H9 (cell line): ENCODE measurements around the gene HMGCS1. TPM values are rescaled to one million over a fixed set of nuclear protein-coding genes. Genes with fewer than 3 reads are reported as not detected.

Experiments
- DNase-seq: peaks from one replicate; pipeline ENCODE4 v3.0.0-alpha.2; 2017
- H2AFZ ChIP-seq: one replicate; pipeline ENCODE4 v1.6.1; 2013; ENCODE audit warnings: mild to moderate bottlenecking, low read length, control low read depth, moderate library complexity
- H2AK5ac ChIP-seq: 2 replicates; pipeline ENCODE4 v1.6.1; 2013; ENCODE audit warnings: low read length, control low read depth, mixed read lengths; ENCODE audit not compliant: insufficient read length
- H2BK120ac ChIP-seq: one replicate; pipeline ENCODE4 v1.6.1; 2013; ENCODE audit warnings: low read depth, mild to moderate bottlenecking, low read length, control low read depth, inconsistent platforms; ENCODE audit not compliant: poor library complexity, severe bottlenecking
- H2BK12ac ChIP-seq: 2 replicates; pipeline ENCODE4 v1.6.1; 2013; ENCODE audit warnings: low read length, control low read depth, mixed read lengths, low read depth; ENCODE audit not compliant: insufficient read length
- H2BK15ac ChIP-seq: 2 replicates; pipeline ENCODE4 v1.6.1; 2013; ENCODE audit warnings: low read depth, low read length, control low read depth
- H2BK20ac ChIP-seq: one replicate; pipeline ENCODE4 v1.6.1; 2013; ENCODE audit warnings: low read depth, mild to moderate bottlenecking, low read length, control low read depth, inconsistent platforms; ENCODE audit not compliant: poor library complexity, severe bottlenecking
- H2BK5ac ChIP-seq: 2 replicates; pipeline ENCODE4 v1.6.1; 2013; ENCODE audit warnings: low read length, control low read depth, mixed read lengths; ENCODE audit not compliant: insufficient read length
- H3K14ac ChIP-seq: 2 replicates; pipeline ENCODE4 v1.6.1; 2013; ENCODE audit warnings: low read length, control low read depth; ENCODE audit not compliant: insufficient read depth
- H3K18ac ChIP-seq: 2 replicates; pipeline ENCODE4 v1.6.1; 2013; ENCODE audit warnings: low read depth, mild to moderate bottlenecking, mixed read lengths, low read length, control low read depth; ENCODE audit not compliant: insufficient read length
- H3K23ac ChIP-seq: 2 replicates; pipeline ENCODE4 v1.6.1; 2013; ENCODE audit warnings: low read length, control low read depth, mixed read lengths, low read depth; ENCODE audit not compliant: insufficient read length
- H3K23me2 ChIP-seq: 2 replicates; pipeline ENCODE4 v1.6.1; 2013; ENCODE audit warnings: low read depth, mild to moderate bottlenecking, mixed read lengths, low read length, control low read depth; ENCODE audit not compliant: insufficient read length, poor library complexity, severe bottlenecking
- H3K27ac ChIP-seq: 2 replicates; pipeline ENCODE4 v1.5.1; 2013; ENCODE audit warnings: low read length, control low read depth, mixed read lengths, low read depth; ENCODE audit not compliant: insufficient read length
- H3K27me3 ChIP-seq: 2 replicates; pipeline ENCODE4 v1.6.1; 2013; ENCODE audit warnings: low read length, control low read depth, inconsistent platforms; ENCODE audit not compliant: insufficient read depth
- H3K4ac ChIP-seq: 2 replicates; pipeline ENCODE4 v1.6.1; 2013; ENCODE audit warnings: low read depth, mild to moderate bottlenecking, control low read depth, inconsistent platforms, low read length, moderate library complexity
- H3K4me1 ChIP-seq: 2 replicates; pipeline ENCODE4 v1.6.1; 2013; ENCODE audit warnings: low read length, control low read depth, inconsistent platforms; ENCODE audit not compliant: insufficient read depth
- H3K4me2 ChIP-seq: 2 replicates; pipeline ENCODE4 v1.6.1; 2013; ENCODE audit warnings: low read length, control low read depth, mixed read lengths; ENCODE audit not compliant: insufficient read length, insufficient read depth
- H3K56ac ChIP-seq: 2 replicates; pipeline ENCODE4 v1.6.1; 2013; ENCODE audit warnings: low read depth, mild to moderate bottlenecking, mixed read lengths, low read length, control low read depth; ENCODE audit not compliant: insufficient read length
- H3K79me1 ChIP-seq: 2 replicates; pipeline ENCODE4 v1.6.1; 2013; ENCODE audit warnings: low read depth, mild to moderate bottlenecking, moderate library complexity, low read length, control low read depth, inconsistent platforms; ENCODE audit not compliant: insufficient read depth, poor library complexity, severe bottlenecking
- H3K79me2 ChIP-seq: 2 replicates; pipeline ENCODE4 v1.6.1; 2013; ENCODE audit warnings: low read length, control low read depth, inconsistent platforms; ENCODE audit not compliant: insufficient read depth
- H3K9ac ChIP-seq: 2 replicates; pipeline ENCODE4 v1.6.1; 2013; ENCODE audit warnings: low read length, control low read depth, mixed read lengths; ENCODE audit not compliant: insufficient read length; ENCODE audit errors: extremely low read depth
- H3K9me3 ChIP-seq: one replicate; pipeline ENCODE4 v1.6.1; 2013; ENCODE audit warnings: low read depth, low read length, inconsistent platforms; ENCODE audit not compliant: control insufficient read depth
- H3T11ph ChIP-seq: one replicate; pipeline ENCODE4 v1.6.1; 2013; ENCODE audit warnings: mild to moderate bottlenecking, low read length, control low read depth, inconsistent platforms
- H4K20me1 ChIP-seq: one replicate; pipeline ENCODE4 v1.6.1; 2013; ENCODE audit not compliant: control insufficient read depth, insufficient read length, insufficient read depth
- H4K5ac ChIP-seq: 2 replicates; pipeline ENCODE4 v1.6.1; 2013; ENCODE audit warnings: low read depth, mild to moderate bottlenecking, mixed read lengths, low read length, control low read depth; ENCODE audit not compliant: insufficient read length
- H4K8ac ChIP-seq: replicated peaks from 2 replicates; pipeline ENCODE4 v1.6.1; 2013; ENCODE audit warnings: low read length, control low read depth, mixed read lengths, low read depth; ENCODE audit not compliant: insufficient read length
- H4K91ac ChIP-seq: 2 replicates; pipeline ENCODE4 v1.6.1; 2013; ENCODE audit warnings: low read depth, mild to moderate bottlenecking, moderate library complexity, mixed read lengths, low read length, control low read depth; ENCODE audit not compliant: insufficient read length
- H3K27ac Mint-ChIP-seq, 3 experiments: 2 replicates in 2 of 3; 3 replicates in 1 of 3; pipeline ENCODE4 v1.8.0; 2020 to 2021; ENCODE audit warnings: mixed read lengths in 3 of 3, mild to moderate bottlenecking in 1 of 3, moderate library complexity in 1 of 3
- H3K27me3 Mint-ChIP-seq: 2 replicates; pipeline ENCODE4 v1.8.0; 2021; ENCODE audit warnings: low read depth, mild to moderate bottlenecking, moderate library complexity, mixed read lengths
- H3K36me3 Mint-ChIP-seq, 3 experiments: 2 replicates in 2 of 3; 3 replicates in 1 of 3; pipeline ENCODE4 v1.8.0; 2020 to 2021; ENCODE audit warnings: low read depth in 3 of 3, mixed read lengths in 3 of 3; ENCODE audit not compliant: insufficient read depth in 1 of 3
- H3K4me1 Mint-ChIP-seq, 2 experiments: 2 replicates each; pipeline ENCODE4 v1.8.0; 2020; ENCODE audit warnings: mixed read lengths in 2 of 2
- H3K4me3 Mint-ChIP-seq, 2 experiments: 2 replicates in 1 of 2; 3 replicates in 1 of 2; pipeline ENCODE4 v1.8.0; 2020 to 2021; ENCODE audit warnings: mild to moderate bottlenecking in 2 of 2, mixed read lengths in 2 of 2, moderate library complexity in 1 of 2
- H3K9me3 Mint-ChIP-seq, 2 experiments: 2 replicates in 1 of 2; 3 replicates in 1 of 2; pipeline ENCODE4 v1.8.0; 2020; ENCODE audit warnings: mild to moderate bottlenecking in 2 of 2, mixed read lengths in 2 of 2, moderate library complexity in 1 of 2
- CTCF ChIP-seq: fragments of 200-600 bp; sonication (generic); conservative IDR thresholded peaks from 3 replicates; pipeline ENCODE4 v1.8.0; 2021; ENCODE audit warnings: antibody characterized with exemption, mild to moderate bottlenecking
- WGBS: extraction: QIAGEN DNeasy Blood & Tissue Kit; methylation state at CpG from one replicate; pipeline ENCODE4 v1.1.7; 2013; ENCODE audit warnings: missing lambda C conversion rate, low lambda C conversion rate, mixed read lengths; ENCODE audit not compliant: insufficient read length; ENCODE audit errors: extremely low coverage; 5-methylcytosine and 5-hydroxymethylcytosine counted together
- total RNA-seq: library from RNA; stranded (reverse); gene quantifications from 2 replicates; pipeline ENCODE4 v1.2.1, GENCODE V29; 2021

HMGCS1 gene
- total RNA-seq, 1 experiment from 2014 or later: 147 TPM

GRCh38 chr5:43270645-43271044, 42.6 kb downstream of the HMGCS1 start:
- Histone ChIP-seq H2BK20ac (no peak overlapping the region), H2BK120ac (no peak overlapping the region), H3K79me2 (no peaks in the 10 kb centered on the region), H3K79me1 (no peaks in the 10 kb centered on the region), H4K20me1 (no peaks in the 10 kb centered on the region), H2AFZ (no peak overlapping the region), H3K27ac (no peak overlapping the region), H3K56ac (no peak overlapping the region), H3T11ph (no peak overlapping the region), H3K4me1 (no peaks in the 10 kb centered on the region; the same call in 1 of the 2 replicates), H3K4me2 (no peak overlapping the region), H2BK15ac (no peak overlapping the region), H3K23ac (no peak overlapping the region), H4K5ac (no peak overlapping the region), H4K8ac (no peak overlapping the region), H3K4ac (no peak overlapping the region), H4K91ac (no peak overlapping the region), H3K18ac (no peak overlapping the region), H2AK5ac (no peak overlapping the region), H3K27me3 (no peaks in the 10 kb centered on the region), H2BK5ac (no peak overlapping the region), H2BK12ac (no peak overlapping the region), H3K9ac (no peak overlapping the region), H3K9me3 (no peaks in the 10 kb centered on the region), H3K14ac (no peak overlapping the region), H3K23me2 (no peaks in the 10 kb centered on the region)
- H3K4me3 Mint-ChIP-seq: no peak overlapping the region
- H3K36me3 Mint-ChIP-seq: peaks cover 2 to 12% (median 5%) of the 10 kb centered on the region in 3 experiments; a peak in 4 of 7 replicates
- H3K4me1 Mint-ChIP-seq: peaks cover 7 to 10% of the 10 kb centered on the region in 2 experiments
- H3K27me3 Mint-ChIP-seq: peaks cover 1% of the 10 kb centered on the region; the same call in 1 of the 2 replicates
- no peak for TF ChIP-seq CTCF
- H3K27ac Mint-ChIP-seq: no peak overlapping the region
- no CpG with 5 or more reads among the region's 1 CpG for WGBS
- DNase-seq: no peak
- peaks cover 14% of the 10 kb centered on the region in 2 experiments for H3K9me3 Mint-ChIP-seq
